ENCODE measurements around the gene ALG9.

DNA sequence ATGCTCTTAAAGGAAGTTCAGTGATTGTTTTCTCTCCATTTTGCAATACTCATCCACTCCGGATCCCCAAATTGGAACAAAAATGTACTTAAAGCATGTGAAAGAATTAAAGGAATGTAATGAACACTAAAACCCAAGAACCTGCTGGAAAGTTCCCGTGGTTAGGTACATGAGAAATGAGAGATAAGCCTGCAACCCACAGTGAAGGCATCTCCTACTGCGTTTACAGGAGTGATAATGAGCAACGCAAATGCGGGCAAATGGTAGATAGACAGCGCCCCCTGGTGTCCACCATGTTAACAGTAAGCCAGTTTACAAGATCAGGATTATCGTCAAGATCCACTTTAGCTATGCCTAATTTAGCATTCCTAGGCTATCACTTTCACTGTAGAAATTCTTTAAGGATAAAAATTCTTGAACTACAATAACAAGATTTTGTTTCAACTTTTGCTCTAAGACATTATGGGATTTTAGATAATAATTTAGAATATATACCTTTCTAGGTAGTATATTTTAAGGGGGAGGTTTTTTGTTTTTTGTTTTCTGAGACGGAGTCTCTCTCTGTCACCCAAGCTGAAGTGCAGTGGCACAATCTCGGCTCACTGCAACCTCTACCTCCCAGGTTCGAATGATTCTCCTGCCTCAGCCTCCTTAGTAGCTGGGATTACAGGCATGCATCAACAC is 29.9 kb downstream of the ALG9 start:
- TF ChIP-seq, protein P1, sequence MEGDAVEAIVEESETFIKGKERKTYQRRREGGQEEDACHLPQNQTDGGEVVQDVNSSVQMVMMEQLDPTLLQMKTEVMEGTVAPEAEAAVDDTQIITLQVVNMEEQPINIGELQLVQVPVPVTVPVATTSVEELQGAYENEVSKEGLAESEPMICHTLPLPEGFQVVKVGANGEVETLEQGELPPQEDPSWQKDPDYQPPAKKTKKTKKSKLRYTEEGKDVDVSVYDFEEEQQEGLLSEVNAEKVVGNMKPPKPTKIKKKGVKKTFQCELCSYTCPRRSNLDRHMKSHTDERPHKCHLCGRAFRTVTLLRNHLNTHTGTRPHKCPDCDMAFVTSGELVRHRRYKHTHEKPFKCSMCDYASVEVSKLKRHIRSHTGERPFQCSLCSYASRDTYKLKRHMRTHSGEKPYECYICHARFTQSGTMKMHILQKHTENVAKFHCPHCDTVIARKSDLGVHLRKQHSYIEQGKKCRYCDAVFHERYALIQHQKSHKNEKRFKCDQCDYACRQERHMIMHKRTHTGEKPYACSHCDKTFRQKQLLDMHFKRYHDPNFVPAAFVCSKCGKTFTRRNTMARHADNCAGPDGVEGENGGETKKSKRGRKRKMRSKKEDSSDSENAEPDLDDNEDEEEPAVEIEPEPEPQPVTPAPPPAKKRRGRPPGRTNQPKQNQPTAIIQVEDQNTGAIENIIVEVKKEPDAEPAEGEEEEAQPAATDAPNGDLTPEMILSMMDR (IDR thresholded peaks at IDR 0.05), result peak; percentile 83 to 92 (median 86)
- TF ChIP-seq POLR2A (IDR thresholded peaks at IDR 0.05), result no peak

Measured in body of pancreas (tissue), 4 donors.